Upper lobe of left lung (tissue), 4 donors: ENCODE results near the gene AOC1.

Source experiments
- EP300 ChIP-seq, 4 donors: sonication (generic); formaldehyde crosslinking; IDR thresholded peaks; one replicate each; pipeline ENCODE4 v1.5.1; 2017; ENCODE audit warnings: antibody characterized with exemption in 4 of 4, control low read depth in 2 of 4
- POLR2A ChIP-seq, 4 donors: fragments of 450-650 bp; IDR thresholded peaks; one replicate each; pipeline ENCODE4 v1.5.1; 2016 to 2017; ENCODE audit warnings: antibody characterized with exemption in 4 of 4, mild to moderate bottlenecking in 2 of 4
- POLR2AphosphoS5 ChIP-seq, 2 donors: sonication (generic); formaldehyde crosslinking; IDR thresholded peaks; one replicate each; pipeline ENCODE4 v1.5.1; 2017; ENCODE audit warnings: antibody characterized with exemption in 2 of 2
- TF ChIP-seq, protein P1 (sequence below), 6 experiments: fragments of 450-650 bp in 4 of 6; fragments of 200-600 bp in 2 of 6; sonication (generic) in 2 of 6; IDR thresholded peaks; one replicate each; pipeline ENCODE4 v1.5.1; 2016 to 2019; ENCODE audit warnings: antibody characterized with exemption in 6 of 6

DNA sequence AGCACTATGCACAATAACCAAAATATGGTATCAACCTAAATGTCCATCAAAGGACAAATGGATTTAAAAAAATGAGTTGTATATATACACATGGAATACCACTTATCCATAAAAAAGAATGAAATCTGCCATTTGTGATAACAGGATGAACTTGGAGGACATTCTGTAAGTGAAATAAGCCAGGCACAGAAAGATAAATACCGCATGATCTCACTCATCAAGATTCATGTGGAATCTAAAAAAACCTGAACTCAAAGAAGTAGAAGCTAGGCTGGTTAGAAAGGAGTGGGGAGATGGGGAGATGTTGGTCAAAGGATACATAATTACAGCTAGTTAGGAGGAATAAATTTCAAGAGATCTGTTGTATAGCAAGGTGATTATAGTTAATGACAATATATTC lies 17.3 kb upstream of the AOC1 start:
- TF ChIP-seq POLR2A (IDR thresholded peaks at IDR 0.05) (no peak), POLR2AphosphoS5 (IDR thresholded peaks at IDR 0.05) (no peak), EP300 (IDR thresholded peaks at IDR 0.05) (no peak)
- TF ChIP-seq, protein P1, sequence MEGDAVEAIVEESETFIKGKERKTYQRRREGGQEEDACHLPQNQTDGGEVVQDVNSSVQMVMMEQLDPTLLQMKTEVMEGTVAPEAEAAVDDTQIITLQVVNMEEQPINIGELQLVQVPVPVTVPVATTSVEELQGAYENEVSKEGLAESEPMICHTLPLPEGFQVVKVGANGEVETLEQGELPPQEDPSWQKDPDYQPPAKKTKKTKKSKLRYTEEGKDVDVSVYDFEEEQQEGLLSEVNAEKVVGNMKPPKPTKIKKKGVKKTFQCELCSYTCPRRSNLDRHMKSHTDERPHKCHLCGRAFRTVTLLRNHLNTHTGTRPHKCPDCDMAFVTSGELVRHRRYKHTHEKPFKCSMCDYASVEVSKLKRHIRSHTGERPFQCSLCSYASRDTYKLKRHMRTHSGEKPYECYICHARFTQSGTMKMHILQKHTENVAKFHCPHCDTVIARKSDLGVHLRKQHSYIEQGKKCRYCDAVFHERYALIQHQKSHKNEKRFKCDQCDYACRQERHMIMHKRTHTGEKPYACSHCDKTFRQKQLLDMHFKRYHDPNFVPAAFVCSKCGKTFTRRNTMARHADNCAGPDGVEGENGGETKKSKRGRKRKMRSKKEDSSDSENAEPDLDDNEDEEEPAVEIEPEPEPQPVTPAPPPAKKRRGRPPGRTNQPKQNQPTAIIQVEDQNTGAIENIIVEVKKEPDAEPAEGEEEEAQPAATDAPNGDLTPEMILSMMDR (IDR thresholded peaks at IDR 0.05), result no peak
